ENCODE results near the gene NFIB. TPM values are rescaled to one million over a fixed set of nuclear protein-coding genes. Genes with fewer than 3 reads are reported as not detected.

NFIB gene
- total RNA-seq, 2 experiments from 2014 or later, result 13.7 to 25.1 TPM

DNA sequence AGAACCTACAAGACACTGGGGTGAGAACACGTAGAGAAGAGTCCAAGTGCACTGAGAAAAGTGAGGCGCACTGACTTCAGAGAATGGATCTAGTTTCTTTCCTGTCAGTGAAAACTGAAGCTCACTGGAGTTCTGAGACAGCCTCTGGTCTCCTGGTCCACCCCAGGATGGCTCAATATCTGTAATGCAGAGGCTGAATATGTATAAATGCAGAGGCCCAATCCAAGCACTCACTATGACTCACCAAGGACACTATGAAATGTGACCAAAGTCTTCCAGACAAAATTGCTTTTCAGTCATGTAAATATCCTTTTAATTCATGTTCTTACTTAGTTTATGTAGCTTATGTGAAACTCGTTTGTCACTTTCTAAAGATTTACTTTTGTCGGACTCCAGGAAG, 53.8 kb downstream of the NFIB start:
- Histone ChIP-seq H3K79me2 (ENCODE audit: insufficient read depth, low read depth, low read length) (no peaks in the 10 kb centered on the region), H3K4me1 (ENCODE audit: insufficient read depth, low read length, poor library complexity, severe bottlenecking) (no peaks in the 10 kb centered on the region), H4K20me1 (ENCODE audit: insufficient read depth, low read length) (no peaks in the 10 kb centered on the region), H3K36me3 (ENCODE audit: insufficient read depth, low read length) (no peaks in the 10 kb centered on the region; the same call in 1 of the 2 replicates), H3K27ac (ENCODE audit: low read depth, low read length, poor library complexity, severe bottlenecking) (no peak overlapping the region), H3K9me2 (ENCODE audit: insufficient read depth, low read length) (no peaks in the 10 kb centered on the region), H2AFZ (ENCODE audit: low read length) (no peak overlapping the region), H3K4me2 (ENCODE audit: low read length) (no peak overlapping the region), H3K9me3 (ENCODE audit: low read length) (no peaks in the 10 kb centered on the region), H3K4me3 (ENCODE audit: low read depth, low read length, poor library complexity, severe bottlenecking) (no peak overlapping the region)
- TF ChIP-seq EZH2phosphoT487 (IDR thresholded peaks at IDR 0.05; ENCODE audit: borderline replicate concordance, low read depth, low read length), result no peak
- TF ChIP-seq, protein P1, sequence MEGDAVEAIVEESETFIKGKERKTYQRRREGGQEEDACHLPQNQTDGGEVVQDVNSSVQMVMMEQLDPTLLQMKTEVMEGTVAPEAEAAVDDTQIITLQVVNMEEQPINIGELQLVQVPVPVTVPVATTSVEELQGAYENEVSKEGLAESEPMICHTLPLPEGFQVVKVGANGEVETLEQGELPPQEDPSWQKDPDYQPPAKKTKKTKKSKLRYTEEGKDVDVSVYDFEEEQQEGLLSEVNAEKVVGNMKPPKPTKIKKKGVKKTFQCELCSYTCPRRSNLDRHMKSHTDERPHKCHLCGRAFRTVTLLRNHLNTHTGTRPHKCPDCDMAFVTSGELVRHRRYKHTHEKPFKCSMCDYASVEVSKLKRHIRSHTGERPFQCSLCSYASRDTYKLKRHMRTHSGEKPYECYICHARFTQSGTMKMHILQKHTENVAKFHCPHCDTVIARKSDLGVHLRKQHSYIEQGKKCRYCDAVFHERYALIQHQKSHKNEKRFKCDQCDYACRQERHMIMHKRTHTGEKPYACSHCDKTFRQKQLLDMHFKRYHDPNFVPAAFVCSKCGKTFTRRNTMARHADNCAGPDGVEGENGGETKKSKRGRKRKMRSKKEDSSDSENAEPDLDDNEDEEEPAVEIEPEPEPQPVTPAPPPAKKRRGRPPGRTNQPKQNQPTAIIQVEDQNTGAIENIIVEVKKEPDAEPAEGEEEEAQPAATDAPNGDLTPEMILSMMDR (conservative IDR thresholded peaks at IDR 0.05; ENCODE audit: low read length), result no peak
- CTCF ChIA-PET (ENCODE audit: unreplicated experiment), result no interaction called here
- DNase-seq (ENCODE audit: low spot score), result no peak
- no TSS peak for BruUV-seq (replicated peaks)
- intact Hi-C loops (cut with micrococcal nuclease; ENCODE audit: unreplicated experiment), result no loop called here
- POLR2A ChIA-PET, result interaction anchor here (0.5 to 0.9 kb wide), 2 partner anchors 25 to 82 kb away, joined by 3 to 7 read pairs; no protein-coding TSS in a partner anchor

DNA sequence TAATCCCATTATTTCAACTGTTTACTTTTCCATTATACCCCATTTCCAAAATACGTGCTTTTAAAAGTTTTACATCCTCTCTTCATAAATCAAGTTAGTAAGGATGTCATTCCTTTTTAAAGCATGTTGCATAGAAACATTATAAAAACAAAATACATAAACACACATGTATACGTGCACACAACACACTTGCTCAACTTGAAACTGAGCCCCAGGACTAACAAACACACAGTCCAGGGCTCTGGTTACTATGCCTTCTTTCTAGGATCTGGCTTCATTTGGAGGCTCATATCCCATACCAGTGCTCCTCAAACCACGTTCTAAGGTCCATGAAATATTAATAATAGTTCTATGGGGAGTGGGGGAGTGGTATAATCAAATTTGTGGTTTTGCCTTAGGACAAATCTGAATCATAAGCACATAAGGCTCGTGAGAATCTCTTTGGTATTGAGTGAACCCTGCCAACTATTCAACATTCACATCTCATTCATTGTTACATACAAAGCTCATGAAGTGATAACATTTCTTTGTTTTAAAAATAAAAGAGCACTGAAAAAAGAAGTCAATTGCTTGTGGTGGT, 55.2 kb downstream of the NFIB start:
- POLR2A ChIA-PET, result interaction anchor here (0.9 kb wide), 1 partner anchor 9 kb away, joined by 3 read pairs; no protein-coding TSS in a partner anchor
- Histone ChIP-seq H3K4me3 (ENCODE audit: low read depth, low read length, poor library complexity, severe bottlenecking) (no peak overlapping the region), H3K9me2 (ENCODE audit: insufficient read depth, low read length) (no peaks in the 10 kb centered on the region), H3K27ac (ENCODE audit: low read depth, low read length, poor library complexity, severe bottlenecking) (no peak overlapping the region), H3K4me2 (ENCODE audit: low read length) (no peak overlapping the region), H3K36me3 (ENCODE audit: insufficient read depth, low read length) (no peaks in the 10 kb centered on the region; the same call in 1 of the 2 replicates), H2AFZ (ENCODE audit: low read length) (no peak overlapping the region), H3K4me1 (ENCODE audit: insufficient read depth, low read length, poor library complexity, severe bottlenecking) (no peaks in the 10 kb centered on the region), H3K9me3 (ENCODE audit: low read length) (no peaks in the 10 kb centered on the region), H3K79me2 (ENCODE audit: insufficient read depth, low read depth, low read length) (no peaks in the 10 kb centered on the region), H4K20me1 (ENCODE audit: insufficient read depth, low read length) (no peaks in the 10 kb centered on the region)
- TF ChIP-seq EZH2phosphoT487 (IDR thresholded peaks at IDR 0.05; ENCODE audit: borderline replicate concordance, low read depth, low read length), result no peak
- TF ChIP-seq, protein P1 (conservative IDR thresholded peaks at IDR 0.05; ENCODE audit: low read length), result no peak
- no TSS peak for BruUV-seq (replicated peaks)
- intact Hi-C loops (cut with micrococcal nuclease; ENCODE audit: unreplicated experiment), result no loop called here
- DNase-seq (ENCODE audit: low spot score), result no peak
- CTCF ChIA-PET (ENCODE audit: unreplicated experiment), result no interaction called here

DNA sequence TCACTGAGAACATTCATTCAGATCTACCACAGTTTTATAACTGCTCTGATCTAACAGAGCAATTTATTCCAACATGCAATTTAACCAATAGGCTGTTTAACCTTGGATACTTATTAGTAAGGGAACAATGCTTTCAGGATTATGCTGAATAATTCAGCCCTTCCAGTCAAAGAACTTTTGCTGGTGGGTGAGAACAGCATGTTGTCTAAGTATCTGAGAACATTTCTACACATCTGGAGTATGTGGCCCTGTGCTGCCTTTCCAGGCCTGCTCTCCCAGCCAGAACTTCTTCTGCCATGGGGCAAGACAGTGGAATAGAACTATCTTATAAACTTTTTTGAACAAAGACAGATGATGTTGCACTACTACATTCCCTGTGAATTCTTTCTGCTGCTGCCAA, 55.8 kb downstream of the NFIB start:
- ChIA-PET CTCF (ENCODE audit: unreplicated experiment) (no interaction called here), POLR2A (no interaction called here)
- Histone ChIP-seq H3K9me2 (ENCODE audit: insufficient read depth, low read length) (no peaks in the 10 kb centered on the region), H3K9me3 (ENCODE audit: low read length) (no peaks in the 10 kb centered on the region), H3K79me2 (ENCODE audit: insufficient read depth, low read depth, low read length) (no peaks in the 10 kb centered on the region), H3K27ac (ENCODE audit: low read depth, low read length, poor library complexity, severe bottlenecking) (no peak overlapping the region), H4K20me1 (ENCODE audit: insufficient read depth, low read length) (no peaks in the 10 kb centered on the region), H3K4me1 (ENCODE audit: insufficient read depth, low read length, poor library complexity, severe bottlenecking) (no peaks in the 10 kb centered on the region), H3K4me2 (ENCODE audit: low read length) (no peak overlapping the region), H2AFZ (ENCODE audit: low read length) (no peak overlapping the region), H3K4me3 (ENCODE audit: low read depth, low read length, poor library complexity, severe bottlenecking) (no peak overlapping the region), H3K36me3 (ENCODE audit: insufficient read depth, low read length) (no peaks in the 10 kb centered on the region; the same call in 1 of the 2 replicates)
- intact Hi-C loops (cut with micrococcal nuclease; ENCODE audit: unreplicated experiment), result no loop called here
- BruUV-seq (replicated peaks), result no TSS peak
- DNase-seq (ENCODE audit: low spot score), result no peak
- TF ChIP-seq, protein P1 (conservative IDR thresholded peaks at IDR 0.05; ENCODE audit: low read length), result no peak
- no peak for TF ChIP-seq EZH2phosphoT487 (IDR thresholded peaks at IDR 0.05; ENCODE audit: borderline replicate concordance, low read depth, low read length)
